Spleen (tissue), 7 donors: ENCODE results near the gene LPP.

Experiments
- POLR2A ChIP-seq, 3 donors: fragments of 450-650 bp; IDR thresholded peaks; one replicate each; pipeline ENCODE4 v1.5.1; 2017; ENCODE audit warnings: antibody characterized with exemption in 3 of 3, mild to moderate bottlenecking in 1 of 3
- TF ChIP-seq, protein P1 (sequence below), 11 experiments: fragments of 200-600 bp in 7 of 11; fragments of 450-650 bp in 4 of 11; sonication (generic) in 4 of 11; IDR thresholded peaks in 8 of 11; conservative IDR thresholded peaks in 3 of 11; 1 replicate in 7 of 11; 2 replicates in 4 of 11; pipeline versions ENCODE4 v1.4.0 to v1.8.0; 2016 to 2021; ENCODE audit warnings: antibody characterized with exemption in 11 of 11, inconsistent platforms in 4 of 11, mild to moderate bottlenecking in 1 of 11
- donor health status: DM: no; HTN: no; CAD: no; lungs with moderate emphysema.
- donor health status: DM: no; HTN: no; CAD: no.
- donor health status: DM: no; HTN: no; CAD: no.

DNA sequence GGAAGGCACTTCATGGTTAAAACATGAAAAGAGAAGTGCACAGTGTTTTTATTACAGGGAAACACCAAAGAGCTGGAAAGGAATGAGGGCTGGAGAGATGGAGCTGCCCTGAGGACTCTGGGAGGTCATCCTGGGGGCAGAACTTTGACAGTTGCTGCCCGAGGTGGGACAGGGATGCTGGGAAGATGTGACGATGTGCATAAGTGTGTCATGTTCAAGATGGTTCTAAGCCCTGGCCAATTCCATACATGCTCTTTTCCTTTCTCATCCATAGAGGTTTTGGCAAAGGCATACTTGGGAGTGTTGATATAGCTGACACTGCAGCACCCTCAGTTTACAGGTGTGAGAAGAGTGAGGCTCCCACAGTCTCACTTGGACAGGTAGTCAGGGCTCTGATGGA is 23.8 kb downstream of the LPP start:
- TF ChIP-seq, protein P1, sequence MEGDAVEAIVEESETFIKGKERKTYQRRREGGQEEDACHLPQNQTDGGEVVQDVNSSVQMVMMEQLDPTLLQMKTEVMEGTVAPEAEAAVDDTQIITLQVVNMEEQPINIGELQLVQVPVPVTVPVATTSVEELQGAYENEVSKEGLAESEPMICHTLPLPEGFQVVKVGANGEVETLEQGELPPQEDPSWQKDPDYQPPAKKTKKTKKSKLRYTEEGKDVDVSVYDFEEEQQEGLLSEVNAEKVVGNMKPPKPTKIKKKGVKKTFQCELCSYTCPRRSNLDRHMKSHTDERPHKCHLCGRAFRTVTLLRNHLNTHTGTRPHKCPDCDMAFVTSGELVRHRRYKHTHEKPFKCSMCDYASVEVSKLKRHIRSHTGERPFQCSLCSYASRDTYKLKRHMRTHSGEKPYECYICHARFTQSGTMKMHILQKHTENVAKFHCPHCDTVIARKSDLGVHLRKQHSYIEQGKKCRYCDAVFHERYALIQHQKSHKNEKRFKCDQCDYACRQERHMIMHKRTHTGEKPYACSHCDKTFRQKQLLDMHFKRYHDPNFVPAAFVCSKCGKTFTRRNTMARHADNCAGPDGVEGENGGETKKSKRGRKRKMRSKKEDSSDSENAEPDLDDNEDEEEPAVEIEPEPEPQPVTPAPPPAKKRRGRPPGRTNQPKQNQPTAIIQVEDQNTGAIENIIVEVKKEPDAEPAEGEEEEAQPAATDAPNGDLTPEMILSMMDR (IDR thresholded peaks at IDR 0.05 in 8 of 11, conservative IDR thresholded peaks at IDR 0.05 in 3 of 11): no peak
- TF ChIP-seq POLR2A (IDR thresholded peaks at IDR 0.05): no peak
